Progenitor cell of endocrine pancreas (in vitro differentiated cells): ENCODE results near the gene ARL2BP. TPM values are rescaled to one million over a fixed set of nuclear protein-coding genes. Genes with fewer than 3 reads are reported as not detected.

Source experiments
- DNase-seq: peaks from one replicate; pipeline ENCODE4 v3.0.0; 2021; ENCODE audit warnings: low spot score; ENCODE audit not compliant: unreplicated experiment
- H3K27ac Mint-ChIP-seq: 2 replicates; pipeline ENCODE4 v1.8.0; 2021; ENCODE audit warnings: mild to moderate bottlenecking, moderate library complexity, mixed read lengths
- H3K27me3 Mint-ChIP-seq: 2 replicates; pipeline ENCODE4 v1.8.0; 2021; ENCODE audit warnings: mixed read lengths
- H3K36me3 Mint-ChIP-seq: 2 replicates; pipeline ENCODE4 v1.8.0; 2022; ENCODE audit warnings: mixed read lengths; ENCODE audit not compliant: insufficient read depth
- H3K4me1 Mint-ChIP-seq: 2 replicates; pipeline ENCODE4 v1.8.0; 2021; ENCODE audit warnings: low read depth, mixed read lengths
- H3K4me3 Mint-ChIP-seq: 2 replicates; pipeline ENCODE4 v1.8.0; 2021; ENCODE audit warnings: low read depth, mild to moderate bottlenecking, moderate library complexity, mixed read lengths
- H3K9me3 Mint-ChIP-seq: 2 replicates; pipeline ENCODE4 v1.8.0; 2021; ENCODE audit warnings: low read depth, mixed read lengths
- CTCF ChIP-seq: fragments of 200-600 bp; sonication (generic); IDR thresholded peaks from one replicate; pipeline ENCODE4 v1.5.0; 2021; ENCODE audit warnings: antibody characterized with exemption, mild to moderate bottlenecking; ENCODE audit not compliant: unreplicated experiment
- total RNA-seq: library from RNA; stranded (reverse); gene quantifications from 2 replicates; pipeline ENCODE4 v1.2.1, GENCODE V29; 2021

Gene ARL2BP
- total RNA-seq, 1 donor from 2014 or later, result 40.7 TPM

- H3K4me3 Mint-ChIP-seq, result no peak overlapping the region
- no peaks in the 10 kb centered on the region for H3K27me3 Mint-ChIP-seq
- no peak for DNase-seq
- peaks cover 17% of the 10 kb centered on the region for H3K36me3 Mint-ChIP-seq
- H3K4me1 Mint-ChIP-seq, result no peaks in the 10 kb centered on the region
- H3K27ac Mint-ChIP-seq, result no peak overlapping the region
- TF ChIP-seq CTCF, result no peak
- no peaks in the 10 kb centered on the region for H3K9me3 Mint-ChIP-seq
These were observed 16.0 kb upstream of the ARL2BP start for GRCh38 chr16:57229079-57229478.

- peaks cover 32% of the 10 kb centered on the region for H3K36me3 Mint-ChIP-seq
- no peak overlapping the region for H3K27ac Mint-ChIP-seq
- no peak for TF ChIP-seq CTCF
- DNase-seq, result no peak
- no peaks in the 10 kb centered on the region for H3K4me1 Mint-ChIP-seq
- H3K27me3 Mint-ChIP-seq, result no peaks in the 10 kb centered on the region
- no peak overlapping the region for H3K4me3 Mint-ChIP-seq
- no peaks in the 10 kb centered on the region for H3K9me3 Mint-ChIP-seq
These were observed 13.2 kb upstream of the ARL2BP start for GRCh38 chr16:57231821-57232350.

GRCh38 chr16:57233944-57234706 is 10.9 kb upstream of the ARL2BP start:
- TF ChIP-seq CTCF, result no peak
- H3K36me3 Mint-ChIP-seq, result peaks cover 28% of the 10 kb centered on the region
- no peaks in the 10 kb centered on the region for H3K4me1 Mint-ChIP-seq
- H3K27me3 Mint-ChIP-seq, result no peaks in the 10 kb centered on the region
- no peak overlapping the region for H3K4me3 Mint-ChIP-seq
- H3K9me3 Mint-ChIP-seq, result no peaks in the 10 kb centered on the region
- DNase-seq, result no peak
- no peak overlapping the region for H3K27ac Mint-ChIP-seq

GRCh38 chr16:57234707-57235092 is 10.4 kb upstream of the ARL2BP start:
- Mint-ChIP-seq H3K9me3 (no peaks in the 10 kb centered on the region), H3K27me3 (no peaks in the 10 kb centered on the region), H3K36me3 (peaks cover 28% of the 10 kb centered on the region), H3K27ac (no peak overlapping the region), H3K4me3 (no peak overlapping the region), H3K4me1 (no peaks in the 10 kb centered on the region)
- no peak for TF ChIP-seq CTCF
- DNase-seq, result no peak

GRCh38 chr16:57235128-57236021 is 9.7 kb upstream of the ARL2BP start:
- Mint-ChIP-seq H3K4me3 (no peak overlapping the region), H3K27ac (no peak overlapping the region), H3K36me3 (peaks cover 28% of the 10 kb centered on the region), H3K9me3 (no peaks in the 10 kb centered on the region), H3K27me3 (no peaks in the 10 kb centered on the region), H3K4me1 (no peaks in the 10 kb centered on the region)
- no peak for TF ChIP-seq CTCF
- no peak for DNase-seq
